ENCODE data around the gene CLEC4G.

DNA sequence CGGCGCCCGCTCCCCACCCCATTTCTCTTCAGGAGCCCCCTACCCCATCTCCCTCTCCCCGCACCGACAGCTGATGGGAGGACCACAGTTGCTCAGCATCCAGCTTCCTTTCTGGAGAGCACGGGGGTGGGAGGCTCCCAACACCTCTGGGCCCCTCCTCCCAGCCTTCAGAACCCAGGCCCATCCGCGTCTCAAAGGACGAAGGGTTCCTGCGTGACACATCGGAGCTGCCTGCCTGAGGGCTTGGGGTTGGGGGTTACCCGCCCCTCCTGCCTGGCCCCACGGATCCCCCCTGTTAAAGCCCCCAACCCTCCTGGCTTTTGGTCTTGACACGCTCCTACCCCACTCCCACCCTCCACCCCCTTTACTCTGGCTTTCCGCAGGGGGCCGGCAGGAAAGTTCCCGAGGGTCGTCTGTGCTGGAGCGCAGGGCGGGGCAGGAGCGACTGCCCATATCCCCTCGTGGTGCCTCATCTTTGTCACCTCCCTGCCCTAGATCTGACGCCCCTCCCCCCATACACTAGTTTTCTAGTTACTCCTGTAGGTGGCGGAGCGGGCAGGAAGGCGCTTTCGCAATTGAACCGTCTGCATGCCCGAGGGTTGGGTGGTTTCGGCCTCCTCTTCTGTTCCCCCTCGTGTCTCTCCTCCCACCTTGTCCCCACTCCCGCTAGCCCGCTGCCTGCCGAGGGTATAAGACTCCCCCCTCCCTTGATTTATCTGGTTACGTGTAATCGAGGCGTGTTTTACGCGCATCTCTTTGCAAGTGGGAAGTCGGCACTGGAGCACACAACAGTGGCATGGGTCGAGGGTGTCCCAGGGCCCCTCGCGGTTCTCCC, 50.4 kb downstream of the CLEC4G start:
- TF ChIP-seq HIVEP1 (CRISPR knock-in tag; IDR thresholded peaks at IDR 0.05) (no peak), SP1 (IDR thresholded peaks at IDR 0.05) (no peak), SP1 (CRISPR knock-in tag; IDR thresholded peaks at IDR 0.05) (no peak), EP300 (IDR thresholded peaks at IDR 0.05; ENCODE audit: low read depth in 2 of 2, low read length in 2 of 2) (no peak), EP300 (CRISPR knock-in tag; IDR thresholded peaks at IDR 0.05; ENCODE audit: borderline replicate concordance) (no peak), CEBPB (IDR thresholded peaks at IDR 0.05; ENCODE audit: borderline replicate concordance, low read depth, low read length) (peak; percentile 94), TCF12 (IDR thresholded peaks at IDR 0.05) (no peak), TCF12 (CRISPR knock-in tag; IDR thresholded peaks at IDR 0.05) (no peak), FOXM1 (CRISPR knock-in tag; IDR thresholded peaks at IDR 0.05) (no peak), ZNF556 (CRISPR knock-in tag; IDR thresholded peaks at IDR 0.05; ENCODE audit: borderline replicate concordance) (no peak), TAF1 (CRISPR knock-in tag; IDR thresholded peaks at IDR 0.05) (no peak), ZNF567 (CRISPR knock-in tag; IDR thresholded peaks at IDR 0.05; ENCODE audit: borderline replicate concordance) (no peak), ZNF792 (CRISPR knock-in tag; IDR thresholded peaks at IDR 0.05) (no peak), ZBTB7B (CRISPR knock-in tag; IDR thresholded peaks at IDR 0.05) (no peak)
- TF ChIP-seq, protein P1, sequence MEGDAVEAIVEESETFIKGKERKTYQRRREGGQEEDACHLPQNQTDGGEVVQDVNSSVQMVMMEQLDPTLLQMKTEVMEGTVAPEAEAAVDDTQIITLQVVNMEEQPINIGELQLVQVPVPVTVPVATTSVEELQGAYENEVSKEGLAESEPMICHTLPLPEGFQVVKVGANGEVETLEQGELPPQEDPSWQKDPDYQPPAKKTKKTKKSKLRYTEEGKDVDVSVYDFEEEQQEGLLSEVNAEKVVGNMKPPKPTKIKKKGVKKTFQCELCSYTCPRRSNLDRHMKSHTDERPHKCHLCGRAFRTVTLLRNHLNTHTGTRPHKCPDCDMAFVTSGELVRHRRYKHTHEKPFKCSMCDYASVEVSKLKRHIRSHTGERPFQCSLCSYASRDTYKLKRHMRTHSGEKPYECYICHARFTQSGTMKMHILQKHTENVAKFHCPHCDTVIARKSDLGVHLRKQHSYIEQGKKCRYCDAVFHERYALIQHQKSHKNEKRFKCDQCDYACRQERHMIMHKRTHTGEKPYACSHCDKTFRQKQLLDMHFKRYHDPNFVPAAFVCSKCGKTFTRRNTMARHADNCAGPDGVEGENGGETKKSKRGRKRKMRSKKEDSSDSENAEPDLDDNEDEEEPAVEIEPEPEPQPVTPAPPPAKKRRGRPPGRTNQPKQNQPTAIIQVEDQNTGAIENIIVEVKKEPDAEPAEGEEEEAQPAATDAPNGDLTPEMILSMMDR (CRISPR knock-in tag; IDR thresholded peaks at IDR 0.05) = peak; percentile 74
- TF ChIP-seq, protein P2, sequence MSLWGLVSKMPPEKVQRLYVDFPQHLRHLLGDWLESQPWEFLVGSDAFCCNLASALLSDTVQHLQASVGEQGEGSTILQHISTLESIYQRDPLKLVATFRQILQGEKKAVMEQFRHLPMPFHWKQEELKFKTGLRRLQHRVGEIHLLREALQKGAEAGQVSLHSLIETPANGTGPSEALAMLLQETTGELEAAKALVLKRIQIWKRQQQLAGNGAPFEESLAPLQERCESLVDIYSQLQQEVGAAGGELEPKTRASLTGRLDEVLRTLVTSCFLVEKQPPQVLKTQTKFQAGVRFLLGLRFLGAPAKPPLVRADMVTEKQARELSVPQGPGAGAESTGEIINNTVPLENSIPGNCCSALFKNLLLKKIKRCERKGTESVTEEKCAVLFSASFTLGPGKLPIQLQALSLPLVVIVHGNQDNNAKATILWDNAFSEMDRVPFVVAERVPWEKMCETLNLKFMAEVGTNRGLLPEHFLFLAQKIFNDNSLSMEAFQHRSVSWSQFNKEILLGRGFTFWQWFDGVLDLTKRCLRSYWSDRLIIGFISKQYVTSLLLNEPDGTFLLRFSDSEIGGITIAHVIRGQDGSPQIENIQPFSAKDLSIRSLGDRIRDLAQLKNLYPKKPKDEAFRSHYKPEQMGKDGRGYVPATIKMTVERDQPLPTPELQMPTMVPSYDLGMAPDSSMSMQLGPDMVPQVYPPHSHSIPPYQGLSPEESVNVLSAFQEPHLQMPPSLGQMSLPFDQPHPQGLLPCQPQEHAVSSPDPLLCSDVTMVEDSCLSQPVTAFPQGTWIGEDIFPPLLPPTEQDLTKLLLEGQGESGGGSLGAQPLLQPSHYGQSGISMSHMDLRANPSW (CRISPR knock-in tag; IDR thresholded peaks at IDR 0.05; ENCODE audit: borderline replicate concordance) = no peak
